Stimulated activated CD8-positive, alpha-beta memory T cell treated with anti-CD3 and anti-CD28 coated beads, Interleukin-12 subunit alpha, Interleukin-12 subunit beta, amount 100 ng/mL, for 24 hours (primary cell): ENCODE results near the gene HCN3.
A peak's percentile ranks its signal among the peaks of the same experiment; 100 is the strongest.

Experiments used
- DNase-seq: peaks from one replicate; pipeline ENCODE4 v3.0.0-alpha.2; 2020; ENCODE audit errors: extremely low read depth

The HCN3 gene

GRCh38 chr1:155254228-155254713, 23.0 kb upstream of the HCN3 start:
- no peak for DNase-seq

GRCh38 chr1:155254714-155255242, 22.5 kb upstream of the HCN3 start:
- no peak for DNase-seq

GRCh38 chr1:155255243-155256007, 21.8 kb upstream of the HCN3 start, which contains the start of gene ENTREP3:
Gene ENTREP3 (minus strand): TSS chr1:155255483. CDS start chr1:155254877, 606 bp downstream.
- DNase-seq, result peak; percentile 49

- DNase-seq, result no peak
These were observed 21.0 kb upstream of the HCN3 start for GRCh38 chr1:155256058-155256852.

GRCh38 chr1:155260276-155260675, 17.0 kb upstream of the HCN3 start:
- DNase-seq, result no peak

- no peak for DNase-seq
These were observed 15.8 kb upstream of the HCN3 start for GRCh38 chr1:155261493-155261851.

GRCh38 chr1:155261852-155262673, 15.2 kb upstream of the HCN3 start, which contains the start of gene SCAMP3:
Gene SCAMP3 (minus strand): TSS chr1:155262360. CDS start chr1:155262151, 209 bp downstream.
- peak; percentile 76 for DNase-seq

GRCh38 chr1:155263067-155263466, 14.2 kb upstream of the HCN3 start:
- no peak for DNase-seq

GRCh38 chr1:155266553-155266952, 10.7 kb upstream of the HCN3 start:
- no peak for DNase-seq

GRCh38 chr1:155267373-155267772, 9.9 kb upstream of the HCN3 start:
- DNase-seq, result no peak

GRCh38 chr1:155268630-155269029, 8.6 kb upstream of the HCN3 start:
- DNase-seq, result no peak

- no peak for DNase-seq
These were observed 7.9 kb upstream of the HCN3 start for GRCh38 chr1:155269381-155269780.

- no peak for DNase-seq
These were observed 4.6 kb upstream of the HCN3 start for GRCh38 chr1:155272466-155273342.

- DNase-seq, result peak; percentile 97
These were observed 3.7 kb upstream of the HCN3 start, which contains the start of gene CLK2 for GRCh38 chr1:155273343-155274245. Gene CLK2 (minus strand): TSS chr1:155273504. CDS start chr1:155270977, 2,527 bp downstream.

GRCh38 chr1:155277902-155278688, 832 bp downstream of the HCN3 start:
- DNase-seq, result peak; percentile 36

- DNase-seq, result no peak
These were observed 1.5 kb downstream of the HCN3 start for GRCh38 chr1:155278689-155279160.

GRCh38 chr1:155279268-155279667, 2.0 kb downstream of the HCN3 start:
- no peak for DNase-seq

- DNase-seq, result no peak
These were observed 5.3 kb downstream of the HCN3 start for GRCh38 chr1:155282488-155283091.
